NCI-H748 (cell line): ENCODE measurements around the gene CTIF.

Experiments
- DNase-seq: peaks from one replicate; lab custom pipeline; 2025; ENCODE audit not compliant: unreplicated experiment; lab: John Stamatoyannopoulos, UW

Gene CTIF

GRCh38 chr18:48781163-48781987 is 242.5 kb downstream of the CTIF start:
- DNase-seq: no peak

GRCh38 chr18:48781988-48782363 is 243.1 kb downstream of the CTIF start:
- no peak for DNase-seq

DNA sequence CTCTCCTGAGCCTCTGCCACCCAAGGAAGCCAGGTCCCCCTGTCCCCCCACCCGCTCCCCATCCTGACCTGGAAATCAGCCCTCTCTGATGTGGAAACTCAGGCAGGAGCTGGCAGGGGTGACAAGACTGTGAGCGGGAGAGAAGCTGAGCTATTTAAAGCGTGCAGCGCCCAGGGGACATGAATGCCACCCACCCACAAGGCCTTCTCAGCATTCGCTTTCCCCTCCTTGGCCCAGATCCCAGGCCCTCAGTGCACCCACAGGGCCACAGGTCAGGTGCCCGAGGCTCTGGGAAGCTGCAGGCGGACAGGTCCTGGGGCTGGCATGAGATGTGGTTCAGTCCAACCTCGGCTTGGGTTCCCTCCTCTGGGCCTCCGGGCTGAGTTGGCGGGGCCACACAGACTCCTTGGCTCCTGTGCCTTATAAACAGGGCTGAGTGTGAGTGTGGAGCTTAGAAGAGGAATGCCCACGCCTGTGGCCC is 243.6 kb downstream of the CTIF start:
- no peak for DNase-seq

DNA sequence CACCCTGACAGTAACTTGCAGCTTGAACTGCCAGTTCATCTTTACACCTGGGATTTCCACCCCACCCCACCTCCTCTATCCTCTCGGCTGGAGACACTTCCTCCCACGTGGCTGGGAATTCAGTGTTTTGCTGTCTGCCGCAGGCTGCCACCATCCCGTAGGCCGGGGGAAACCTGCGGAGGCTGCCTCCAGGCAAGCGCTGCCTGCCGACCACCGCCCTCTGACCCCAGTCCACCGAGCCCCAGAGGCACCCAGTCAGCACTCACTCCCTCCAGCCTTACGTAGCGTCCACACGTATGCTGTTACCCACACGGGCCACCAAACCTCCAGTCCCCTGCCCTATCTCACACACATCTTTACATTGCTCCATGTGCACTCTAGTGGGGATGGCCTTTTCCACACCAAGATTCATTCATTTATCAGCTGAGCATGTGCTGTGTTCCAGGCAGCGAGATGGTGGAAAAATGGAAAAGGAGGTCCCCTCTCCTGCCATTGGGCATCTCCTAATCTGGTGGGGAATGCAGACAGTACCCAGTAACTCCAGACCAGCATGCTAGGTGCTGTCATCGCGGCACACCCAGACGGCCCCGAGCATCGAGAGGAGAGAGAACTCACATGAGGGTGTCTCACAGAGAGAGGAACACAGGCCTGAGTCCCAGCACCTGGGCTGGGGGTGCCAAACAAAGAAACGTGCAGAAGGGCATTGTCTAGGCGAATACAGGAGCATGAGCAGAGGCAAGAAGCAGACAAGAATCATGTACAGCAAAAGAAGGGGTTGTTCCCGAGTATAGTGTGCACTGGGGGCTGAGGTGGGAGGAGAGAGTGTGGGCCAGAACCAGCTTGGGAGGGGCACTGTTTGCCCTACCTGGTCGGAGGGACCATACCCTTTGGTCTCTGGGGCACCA is 245.0 kb downstream of the CTIF start:
- no peak for DNase-seq

- no peak for DNase-seq
Observed at GRCh38 chr18:48784656-48785055, 245.8 kb downstream of the CTIF start.

GRCh38 chr18:48785091-48785614 is 246.3 kb downstream of the CTIF start:
- DNase-seq: no peak

DNA sequence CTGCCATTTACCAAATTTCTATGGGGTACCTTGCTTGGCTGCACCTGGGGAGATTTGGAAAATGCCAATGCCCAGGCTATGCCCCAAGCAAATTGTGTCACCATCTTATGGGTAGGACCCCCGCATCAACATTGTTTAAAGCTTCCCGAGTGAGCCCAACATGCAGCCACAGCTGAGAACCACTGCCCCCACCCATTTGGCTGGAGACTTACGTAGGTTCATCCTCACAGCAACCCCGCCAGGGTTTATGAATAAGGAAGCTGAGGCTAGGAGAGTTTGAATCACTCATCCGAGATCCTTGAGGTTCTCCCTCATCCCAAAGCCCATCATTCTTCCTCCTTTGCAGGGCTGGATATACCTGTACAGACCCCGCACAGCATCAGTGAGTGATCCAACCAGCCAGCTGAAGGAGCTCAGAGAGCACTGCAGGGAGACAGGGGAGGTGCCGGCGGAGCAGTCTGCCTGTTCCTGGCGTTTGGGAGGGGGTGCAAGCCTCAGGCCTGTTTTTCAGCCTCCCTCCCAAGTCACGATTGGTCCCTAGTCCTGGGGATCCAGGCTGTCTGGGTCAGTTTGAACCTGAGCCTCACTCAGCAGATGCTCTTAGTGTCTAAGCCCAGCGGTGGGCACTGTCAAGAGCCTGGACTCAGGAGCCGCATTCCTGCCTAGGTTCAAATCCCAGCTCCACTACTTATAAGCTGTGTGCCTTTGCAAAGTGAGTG is 247.1 kb downstream of the CTIF start:
- no peak for DNase-seq

GRCh38 chr18:48786455-48787202 is 247.8 kb downstream of the CTIF start:
- DNase-seq: no peak

DNA sequence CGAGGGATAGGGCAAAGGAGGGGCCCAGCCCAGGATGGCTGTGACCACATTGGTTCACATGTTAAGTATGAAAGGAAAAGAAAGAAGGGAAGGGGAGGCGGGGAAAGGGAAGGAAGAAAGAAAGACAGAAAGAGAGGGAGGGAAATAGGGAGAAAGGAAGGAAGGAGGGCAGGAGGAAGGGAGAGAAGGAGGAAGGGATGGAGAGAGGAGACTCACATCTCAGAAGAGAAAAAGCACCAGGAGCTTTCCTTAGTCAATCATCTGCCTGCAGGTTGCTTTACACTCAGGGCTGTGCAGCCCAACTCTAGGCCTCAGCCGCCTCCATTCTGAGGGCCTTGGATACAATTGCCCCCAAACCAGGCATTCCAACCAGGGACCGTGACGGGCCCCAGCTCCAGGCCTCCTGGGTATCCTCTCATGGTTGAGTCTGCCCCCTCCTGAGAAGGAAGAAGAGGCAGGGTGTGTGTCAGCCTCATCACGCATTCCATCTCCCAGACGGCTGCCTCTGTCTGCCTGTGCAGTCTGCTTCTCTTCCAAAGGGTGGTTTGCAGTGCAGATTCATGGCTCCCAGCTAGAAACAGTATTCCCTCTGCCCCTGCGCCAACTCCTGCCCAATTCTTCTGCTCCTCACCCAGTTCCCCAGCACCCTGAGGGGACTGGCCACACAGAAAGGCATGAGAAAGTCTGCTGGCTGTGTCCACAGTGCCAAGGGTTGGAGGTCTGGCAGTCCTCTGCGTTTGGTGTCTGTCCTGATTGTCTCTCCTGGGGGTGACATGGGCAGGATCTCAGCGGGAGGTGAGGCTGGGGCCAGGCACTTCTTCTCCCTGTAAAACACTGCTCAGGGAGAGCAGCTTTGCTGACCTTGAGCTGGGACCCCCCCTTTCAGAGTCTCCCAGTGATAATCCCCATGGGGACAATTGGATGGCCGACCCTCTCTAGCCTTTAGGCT is 248.6 kb downstream of the CTIF start:
- no peak for DNase-seq

GRCh38 chr18:48788373-48788772 is 249.5 kb downstream of the CTIF start:
- no peak for DNase-seq

DNA sequence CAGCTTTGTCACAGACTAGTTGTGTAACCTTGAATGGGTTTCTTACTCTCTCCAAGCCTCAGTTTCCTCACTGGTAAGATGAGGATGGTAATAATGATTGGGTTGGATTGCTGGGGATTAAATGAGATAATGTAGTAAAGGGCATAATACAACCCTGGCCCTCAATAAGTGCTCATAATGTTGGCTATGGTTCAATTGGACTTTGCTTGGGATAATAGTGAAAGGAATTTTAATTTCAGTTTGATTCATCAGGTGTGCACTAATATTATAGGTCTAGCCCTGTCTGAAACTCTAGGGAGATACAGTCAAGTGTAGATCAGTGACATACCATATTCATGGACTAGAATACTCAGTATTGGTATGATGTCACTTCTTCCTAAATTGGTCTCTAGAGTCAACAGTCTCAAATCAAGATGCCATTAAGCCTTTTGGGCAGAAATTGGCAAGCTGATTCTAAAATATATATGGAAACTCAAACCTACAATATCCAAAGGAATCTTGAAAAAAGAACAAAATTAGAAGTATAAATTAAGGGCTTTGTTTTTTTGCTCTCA is 250.5 kb downstream of the CTIF start:
- no peak for DNase-seq

DNA sequence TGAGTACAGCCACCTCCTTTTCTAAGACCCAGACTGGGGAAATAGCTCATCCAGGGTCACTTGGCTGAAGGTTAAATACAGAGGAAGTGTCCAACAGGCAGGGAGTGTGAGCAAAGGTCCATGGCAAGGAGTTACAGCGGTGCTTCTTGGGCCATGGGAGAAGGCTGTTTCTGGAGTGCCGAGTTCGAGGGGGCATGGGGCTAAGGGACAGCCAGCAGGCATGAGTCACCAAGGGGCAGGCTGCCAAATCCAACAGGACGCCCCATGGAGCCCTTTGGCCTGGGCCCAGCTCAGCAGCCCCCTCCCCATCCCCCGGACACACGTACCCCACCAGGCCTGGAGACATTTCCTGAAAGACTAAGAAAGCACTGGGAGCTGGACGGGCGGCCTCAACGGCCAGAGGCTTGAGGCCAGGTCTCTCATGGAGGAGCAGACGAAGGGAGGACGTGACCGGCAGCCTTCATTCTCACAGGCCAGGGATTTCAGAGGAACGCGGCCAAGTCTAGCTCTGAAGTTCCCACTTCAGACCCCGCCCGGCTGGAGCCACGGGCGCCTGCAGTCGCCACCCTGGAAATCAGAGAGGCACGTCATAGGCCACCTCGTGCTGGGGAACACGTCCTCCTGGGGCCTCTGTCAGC is 251.5 kb downstream of the CTIF start:
- DNase-seq: no peak

GRCh38 chr18:48790869-48791635 is 252.2 kb downstream of the CTIF start:
- no peak for DNase-seq

GRCh38 chr18:48791636-48792105 is 252.8 kb downstream of the CTIF start:
- DNase-seq: no peak

- no peak for DNase-seq
Observed at GRCh38 chr18:48792141-48792540, 253.3 kb downstream of the CTIF start.

DNA sequence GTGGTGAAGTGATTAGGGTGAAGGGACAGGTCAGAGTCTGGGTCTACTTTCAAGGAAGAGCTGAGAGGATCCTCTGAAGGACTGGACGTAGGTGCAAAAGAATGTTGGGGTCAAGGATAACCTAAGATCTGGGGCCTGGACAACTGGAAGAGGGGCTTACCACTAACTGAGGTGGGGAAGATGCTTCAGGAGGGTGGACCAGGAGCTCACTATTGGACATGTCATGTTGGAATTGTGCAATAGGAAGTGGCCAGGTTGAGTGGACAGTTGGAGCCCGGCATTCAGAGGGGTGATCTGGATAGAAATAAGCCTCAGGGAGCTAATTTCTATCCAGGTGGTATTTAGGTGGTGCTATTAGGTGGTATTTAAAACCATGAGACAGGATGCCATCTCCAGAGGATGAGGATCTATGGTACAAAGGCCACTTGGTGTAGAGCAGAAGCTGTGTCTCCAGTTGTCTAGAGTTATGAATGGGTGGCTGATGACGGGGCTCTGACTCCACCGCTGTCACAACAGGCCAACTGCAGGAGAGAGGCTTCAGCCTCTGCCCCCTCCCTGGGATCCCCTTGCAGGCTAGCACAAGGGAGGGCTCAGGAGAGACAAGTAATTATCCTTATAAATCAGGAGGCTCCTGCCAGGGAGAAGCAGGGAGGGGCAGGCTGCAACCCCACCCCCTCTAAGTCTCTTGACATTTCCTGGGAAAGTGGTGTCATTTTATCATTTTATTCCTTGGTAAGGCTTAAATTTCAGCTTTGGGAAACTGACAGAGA is 254.0 kb downstream of the CTIF start:
- no peak for DNase-seq
